Astrocyte of the spinal cord (primary cell): ENCODE measurements around the gene PTPMT1.
A peak's percentile ranks its signal among the peaks of the same experiment; 100 is the strongest.

ENCODE experiments used
- DNase-seq: peaks from one replicate; pipeline ENCODE4 v3.0.0; 2011; ENCODE audit warnings: low read depth, low spot score
- H3K4me3 ChIP-seq: 2 replicates; pipeline ENCODE4 v1.5.1; 2011; ENCODE audit warnings: low read depth, mild to moderate bottlenecking, low read length, moderate library complexity
- in situ Hi-C: cut with HindIII; loops from 2 replicates; pipeline ENCODE4 v1.10.0; 2017; ENCODE audit warnings: low sequenced_read_pairs
- TF ChIP-seq, protein P1 (sequence below): IDR thresholded peaks from 2 replicates; pipeline ENCODE4 v1.5.1; 2012; ENCODE audit warnings: low read depth, mild to moderate bottlenecking, low read length, inconsistent platforms

Gene PTPMT1

DNA sequence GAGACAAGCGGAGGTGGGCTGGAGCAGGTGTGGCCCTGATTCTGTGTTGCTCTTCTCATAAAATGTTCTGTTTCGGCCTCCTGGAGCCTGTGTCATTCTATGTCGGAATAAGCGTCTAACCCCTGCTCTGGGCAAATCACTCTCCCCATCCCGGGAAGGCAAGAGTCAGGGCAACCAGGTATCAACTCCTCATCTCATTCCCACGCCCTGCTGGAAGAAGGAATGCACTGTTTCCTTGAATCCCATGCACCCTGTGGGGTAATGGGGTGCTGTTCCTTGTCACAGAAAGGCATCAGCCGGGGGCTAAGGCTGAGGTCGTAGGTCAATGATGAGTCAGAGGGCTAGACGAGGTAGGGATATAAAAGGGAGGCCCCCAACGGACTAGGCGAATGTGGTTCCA, 23.7 kb downstream of the PTPMT1 start:
- in situ Hi-C loops = no loop called here
- no peak for DNase-seq
- TF ChIP-seq, protein P1, sequence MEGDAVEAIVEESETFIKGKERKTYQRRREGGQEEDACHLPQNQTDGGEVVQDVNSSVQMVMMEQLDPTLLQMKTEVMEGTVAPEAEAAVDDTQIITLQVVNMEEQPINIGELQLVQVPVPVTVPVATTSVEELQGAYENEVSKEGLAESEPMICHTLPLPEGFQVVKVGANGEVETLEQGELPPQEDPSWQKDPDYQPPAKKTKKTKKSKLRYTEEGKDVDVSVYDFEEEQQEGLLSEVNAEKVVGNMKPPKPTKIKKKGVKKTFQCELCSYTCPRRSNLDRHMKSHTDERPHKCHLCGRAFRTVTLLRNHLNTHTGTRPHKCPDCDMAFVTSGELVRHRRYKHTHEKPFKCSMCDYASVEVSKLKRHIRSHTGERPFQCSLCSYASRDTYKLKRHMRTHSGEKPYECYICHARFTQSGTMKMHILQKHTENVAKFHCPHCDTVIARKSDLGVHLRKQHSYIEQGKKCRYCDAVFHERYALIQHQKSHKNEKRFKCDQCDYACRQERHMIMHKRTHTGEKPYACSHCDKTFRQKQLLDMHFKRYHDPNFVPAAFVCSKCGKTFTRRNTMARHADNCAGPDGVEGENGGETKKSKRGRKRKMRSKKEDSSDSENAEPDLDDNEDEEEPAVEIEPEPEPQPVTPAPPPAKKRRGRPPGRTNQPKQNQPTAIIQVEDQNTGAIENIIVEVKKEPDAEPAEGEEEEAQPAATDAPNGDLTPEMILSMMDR = no peak
- no peak overlapping the region for H3K4me3 ChIP-seq

DNA sequence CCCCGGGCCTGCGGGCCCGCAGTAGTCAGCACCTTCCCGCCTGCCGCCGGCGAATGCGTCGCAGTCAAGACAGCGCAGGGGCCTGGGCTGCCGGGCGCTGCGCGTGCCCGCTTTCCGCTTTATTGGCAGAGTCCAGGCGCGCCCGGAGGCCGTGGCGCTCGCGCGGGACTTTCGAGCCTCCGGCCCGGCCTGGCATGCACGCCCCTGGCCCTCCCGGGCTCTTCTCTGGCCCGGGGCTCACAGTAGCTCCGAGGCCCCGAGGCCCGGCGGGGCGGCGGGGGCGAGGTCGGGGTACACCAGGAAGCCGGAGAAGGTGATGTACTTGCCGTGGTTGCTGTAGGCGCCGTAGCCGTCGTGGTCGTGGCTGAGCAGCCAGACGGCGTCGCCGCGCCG, 24.2 kb downstream of the PTPMT1 start:
- in situ Hi-C loops = no loop called here
- H3K4me3 ChIP-seq = peak overlapping the region; percentile 21
- TF ChIP-seq, protein P1 = no peak
- DNase-seq = no peak

DNA sequence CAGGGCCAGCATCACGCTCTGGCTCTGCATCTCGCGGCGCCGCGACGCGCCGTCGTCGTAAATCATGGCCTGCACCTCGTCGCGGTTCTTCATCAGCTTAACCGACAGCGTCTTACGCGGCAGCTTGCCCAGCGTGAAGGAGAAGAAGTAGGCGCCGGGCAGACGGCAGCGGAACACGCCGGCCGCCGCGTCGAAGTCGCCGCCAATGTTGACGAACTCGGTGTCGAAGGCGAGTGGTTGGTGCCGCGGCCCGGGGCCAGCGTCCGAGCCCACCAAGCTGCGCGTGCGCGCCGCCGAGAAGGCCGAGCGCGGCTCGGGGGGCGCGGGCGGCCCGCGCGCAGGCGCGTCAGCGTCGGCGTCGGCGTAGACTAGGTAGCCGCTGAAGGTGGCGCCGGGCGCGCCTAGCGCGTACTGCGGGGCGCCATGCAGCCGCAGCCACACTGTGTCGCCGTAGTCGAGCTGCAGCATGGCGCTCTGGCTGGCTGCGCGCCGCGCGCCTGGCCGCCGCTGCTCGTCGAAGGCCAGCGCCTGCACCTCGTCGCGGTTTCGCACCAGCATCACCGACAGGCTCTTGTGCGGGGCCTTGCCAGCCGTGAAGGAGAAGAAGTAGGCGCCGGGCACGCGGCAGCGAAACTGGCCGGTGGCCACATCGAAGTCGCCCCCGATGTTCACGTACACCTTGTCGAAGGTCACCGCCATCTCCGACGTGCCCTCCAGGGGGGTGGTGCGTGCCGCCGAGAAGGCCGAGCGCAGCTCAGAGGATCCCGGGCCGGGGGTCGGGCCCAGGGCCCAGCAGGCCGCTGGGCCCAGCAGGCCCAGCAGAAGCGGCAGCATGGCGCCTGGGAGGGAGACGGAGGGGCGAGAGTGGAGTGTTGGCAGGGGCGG, 24.8 kb downstream of the PTPMT1 start:
- DNase-seq = peak; percentile 14
- in situ Hi-C loops = no loop called here
- TF ChIP-seq, protein P1 = no peak
- peak overlapping the region; percentile 21 for H3K4me3 ChIP-seq

DNA sequence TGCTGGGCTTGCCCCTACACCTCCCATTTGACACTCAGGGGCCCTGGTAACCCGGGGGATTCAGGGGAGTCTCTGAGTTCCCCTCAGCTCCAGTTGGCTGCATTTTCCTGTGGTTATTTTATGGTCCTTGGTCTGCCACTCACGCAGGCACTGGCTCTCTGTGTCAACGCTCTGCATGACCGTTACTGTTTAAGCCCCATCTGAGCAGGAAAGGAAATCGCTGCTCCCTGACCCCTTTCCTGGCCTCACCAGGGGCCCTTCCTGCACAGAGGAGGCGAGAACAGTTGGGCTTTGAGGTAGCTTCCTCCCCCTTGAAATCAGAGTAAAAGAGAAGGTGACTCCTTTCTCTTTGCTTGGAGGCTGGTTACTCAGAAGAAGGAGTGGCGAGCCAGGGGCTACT, 26.4 kb downstream of the PTPMT1 start:
- no peak overlapping the region for H3K4me3 ChIP-seq
- TF ChIP-seq, protein P1 = no peak
- no peak for DNase-seq
- in situ Hi-C loops = no loop called here

DNA sequence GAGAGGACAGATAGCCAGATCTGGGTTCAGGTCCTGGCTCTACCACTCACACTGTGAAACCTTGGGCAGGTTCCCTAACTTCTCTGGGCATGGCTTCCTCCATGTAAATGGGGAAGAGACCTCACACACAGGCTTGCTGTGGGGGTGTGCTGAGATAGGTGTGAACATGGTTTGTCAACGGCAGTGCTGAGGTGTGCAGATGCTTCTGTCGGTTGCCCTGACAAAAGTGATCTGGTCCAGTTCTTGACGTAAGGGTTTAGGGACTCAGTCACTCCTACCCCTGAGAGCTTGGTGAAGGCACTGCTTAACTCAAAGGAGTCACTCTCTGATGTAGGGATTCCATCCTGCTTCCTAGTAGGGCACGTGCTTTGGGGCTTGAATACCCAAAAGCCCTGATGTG, 26.9 kb downstream of the PTPMT1 start:
- no peak for DNase-seq
- no peak overlapping the region for H3K4me3 ChIP-seq
- in situ Hi-C loops = no loop called here
- TF ChIP-seq, protein P1 = no peak

DNA sequence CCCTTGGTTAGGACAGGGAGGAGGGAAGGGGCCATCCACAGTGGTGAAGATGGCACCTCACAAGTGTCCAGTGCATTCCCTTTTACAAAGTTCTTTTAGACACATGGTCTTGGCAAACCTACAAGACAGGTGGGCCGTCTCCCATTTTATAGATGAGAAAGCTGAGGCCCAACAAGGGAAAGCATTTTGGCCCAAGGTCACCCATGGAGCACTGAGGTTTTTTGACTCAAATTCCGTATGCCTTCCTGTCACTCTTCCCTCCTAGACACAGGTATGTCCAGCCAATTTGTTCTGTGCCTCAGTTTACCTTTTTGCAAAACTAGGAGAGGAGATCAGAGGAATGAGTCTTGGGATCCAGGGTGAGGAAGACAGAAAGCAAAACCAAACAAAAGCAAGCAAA, 27.6 kb downstream of the PTPMT1 start:
- TF ChIP-seq, protein P1 = no peak
- in situ Hi-C loops = no loop called here
- no peak overlapping the region for H3K4me3 ChIP-seq
- no peak for DNase-seq
